ENCODE measurements around the gene KRT6B.
"Not testable (repeated sequence)": the region's sequence is repeated elsewhere in the genome, so short reads cannot be mapped to it uniquely, and the experiment has no call there.

KRT6B gene

GRCh38 chr12:52464897-52465296 lies 13.0 kb upstream of the KRT6B start:
- no peak for DNase-seq

- DNase-seq: no peak
Observed at GRCh38 chr12:52461693-52462092, 9.7 kb upstream of the KRT6B start.

GRCh38 chr12:52458861-52459260 lies 6.9 kb upstream of the KRT6B start:
- no peak for DNase-seq

- DNase-seq: no peak
Observed at GRCh38 chr12:52455821-52456220, 3.9 kb upstream of the KRT6B start.

- DNase-seq: no peak
Observed at GRCh38 chr12:52454411-52455201, 2.7 kb upstream of the KRT6B start.

GRCh38 chr12:52448228-52448627 lies 3.7 kb downstream of the KRT6B start:
- no peak for DNase-seq

- DNase-seq: not testable (repeated sequence)
Observed at GRCh38 chr12:52447196-52447595, 4.8 kb downstream of the KRT6B start.

- DNase-seq: no peak
Observed at GRCh38 chr12:52446367-52447045, 5.4 kb downstream of the KRT6B start.

GRCh38 chr12:52445876-52446275 lies 6.1 kb downstream of the KRT6B start:
- DNase-seq: no peak

- DNase-seq: no peak
Observed at GRCh38 chr12:52444647-52445595, 7.0 kb downstream of the KRT6B start.

GRCh38 chr12:52443966-52444365 lies 8.0 kb downstream of the KRT6B start:
- no peak for DNase-seq

GRCh38 chr12:52442600-52443061 lies 9.3 kb downstream of the KRT6B start:
- DNase-seq: no peak

GRCh38 chr12:52441320-52441911 lies 10.5 kb downstream of the KRT6B start:
- DNase-seq: no peak

- no peak for DNase-seq
Observed at GRCh38 chr12:52440821-52441319, 11.1 kb downstream of the KRT6B start.

- DNase-seq: no peak
Observed at GRCh38 chr12:52439845-52440244, 12.1 kb downstream of the KRT6B start.

- no peak for DNase-seq
Observed at GRCh38 chr12:52439420-52439819, 12.5 kb downstream of the KRT6B start.

- no peak for DNase-seq
Observed at GRCh38 chr12:52438305-52439301, 13.3 kb downstream of the KRT6B start.

- no peak for DNase-seq
Observed at GRCh38 chr12:52437508-52437907, 14.4 kb downstream of the KRT6B start.

GRCh38 chr12:52436828-52437474 lies 15.0 kb downstream of the KRT6B start:
- DNase-seq: no peak

GRCh38 chr12:52436000-52436827 lies 15.7 kb downstream of the KRT6B start:
- no peak for DNase-seq

Data from stimulated activated CD8-positive, alpha-beta memory T cell treated with anti-CD3 and anti-CD28 coated beads, Interleukin-4, amount 100 ng/mL, for 48 hours (primary cell).